H1 (cell line): ENCODE data around the gene UBAP2. TPM values are rescaled to one million over a fixed set of nuclear protein-coding genes. Genes with fewer than 3 reads are reported as not detected.

Experiments
- BCL11A ChIP-seq, 2 experiments: IDR thresholded peaks; one replicate each; pipeline ENCODE4 v1.6.1; 2011; ENCODE audit warnings: low read depth in 2 of 2, low read length in 2 of 2, mild to moderate bottlenecking in 2 of 2
- CREB1 ChIP-seq: IDR thresholded peaks from 2 replicates; pipeline ENCODE4 v1.6.1; 2012; ENCODE audit warnings: inconsistent platforms
- CTBP2 ChIP-seq: IDR thresholded peaks from 2 replicates; pipeline ENCODE4 v1.7.0; 2011; ENCODE audit warnings: borderline replicate concordance, mild to moderate bottlenecking, moderate library complexity, mixed read lengths, low read length; ENCODE audit not compliant: insufficient read depth, insufficient read length
- EP300 ChIP-seq, 2 experiments: IDR thresholded peaks; 1 replicate in 1 of 2; 2 replicates in 1 of 2; pipeline ENCODE4 v1.6.1; 2011 to 2012; ENCODE audit warnings: low read depth in 2 of 2, low read length in 2 of 2, mild to moderate bottlenecking in 2 of 2, borderline replicate concordance in 1 of 2, inconsistent platforms in 1 of 2, moderate library complexity in 1 of 2
- GABPA ChIP-seq: IDR thresholded peaks from 2 replicates; pipeline ENCODE4 v1.6.1; 2011; ENCODE audit warnings: mild to moderate bottlenecking, low read length, moderate library complexity, borderline replicate concordance; ENCODE audit not compliant: insufficient read depth
- NRF1 ChIP-seq: IDR thresholded peaks from 2 replicates; pipeline ENCODE4 v1.6.1; 2011; ENCODE audit warnings: mild to moderate bottlenecking, low read depth, low read length, improper control_type of control experiment
- SIX5 ChIP-seq: IDR thresholded peaks from 2 replicates; pipeline ENCODE4 v1.6.1; 2011; ENCODE audit warnings: mild to moderate bottlenecking, low read depth, low read length
- ZNF274 ChIP-seq: IDR thresholded peaks from 2 replicates; pipeline ENCODE4 v1.7.0; 2012; ENCODE audit warnings: low read length, borderline replicate concordance; ENCODE audit errors: extremely low read depth
- polyA plus RNA-seq, 7 experiments: library from polyadenylated mRNA; depleted of rRNA in 3 of 7; stranded (reverse) in 5 of 7; unstranded in 2 of 7; fragments of >200 nt in 5 of 7; fragments of 200-250 nt in 2 of 7; gene quantifications; 1 replicate in 5 of 7; 2 replicates in 1 of 7; 4 replicates in 1 of 7; pipeline versions ENCODE4 v1.2.1 to v1.2.3, GENCODE V29; 2011 to 2013; ENCODE audit warnings: missing spikeins in 2 of 7, mixed read lengths in 2 of 7
- total RNA-seq: library from RNA; stranded (reverse); fragmentation: NEBNext Ultra II Directional; extraction: Animal tissue kit (Norgen Biotek cat#: 25700); gene quantifications from 2 replicates; pipeline ENCODE4 v1.2.1, GENCODE V29; 2021

UBAP2 gene
- total and polyA plus RNA-seq, 2 of the 8 experiments (the other 6 are each of a cell fraction or from before 2014, with no cell fraction given), result 75.0 to 81.4 TPM

DNA sequence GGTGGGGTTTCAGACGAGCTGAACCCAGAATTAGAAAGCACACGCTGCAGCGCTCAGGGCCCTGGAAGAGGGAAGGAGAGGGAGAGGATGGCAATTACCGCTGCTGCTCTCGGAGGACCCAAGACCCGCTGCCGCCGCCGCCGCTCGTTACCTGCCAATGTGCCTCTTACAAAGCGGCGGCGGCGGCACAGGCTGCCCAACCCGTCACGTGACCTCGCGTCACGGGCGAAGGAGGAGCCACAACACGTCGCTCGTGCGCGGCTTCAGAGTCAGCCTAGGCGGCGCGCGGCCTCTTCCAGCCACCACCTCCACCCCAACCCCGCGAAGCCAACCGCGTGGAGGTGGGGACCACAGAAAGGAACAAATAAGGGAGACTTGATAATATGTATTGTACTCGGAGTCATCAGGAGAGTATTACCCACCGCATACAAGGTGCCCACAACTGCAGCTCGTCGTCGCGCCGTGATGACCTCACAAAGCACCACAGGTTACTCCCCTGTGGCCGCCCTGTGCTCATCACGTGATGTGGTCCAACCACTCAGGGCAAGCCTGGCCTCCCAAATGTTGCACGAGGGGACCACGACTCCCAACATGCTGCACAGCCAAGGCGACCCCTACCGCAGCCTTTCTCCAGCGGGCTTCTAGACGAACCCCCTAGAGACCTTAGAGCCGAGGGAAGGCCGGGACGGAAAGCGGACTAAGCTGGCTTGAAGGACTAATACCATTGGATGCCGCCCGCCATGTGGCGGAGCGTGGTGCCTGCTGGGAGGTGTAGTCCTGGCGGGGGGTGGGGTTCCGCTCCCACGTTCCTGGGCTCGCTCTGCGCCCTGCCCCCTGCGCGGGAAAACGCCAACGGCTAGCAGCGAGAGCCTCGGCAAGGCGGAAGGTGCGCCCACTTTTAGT is at the start of gene UBAP2 (continued):
- peak; percentile 31 for TF ChIP-seq CTBP2
- peak; percentile 21; the same call in 1 of the 2 replicates for TF ChIP-seq NRF1
- TF ChIP-seq CREB1, result peak; percentile 98
- no peak for TF ChIP-seq ZNF274
- TF ChIP-seq BCL11A (IDR thresholded peaks at IDR 0.05; ENCODE audit: low read depth in 2 of 2, low read length in 2 of 2), result no peak
- TF ChIP-seq GABPA, result no peak
- peak; percentile 63 for TF ChIP-seq SIX5
- TF ChIP-seq EP300 (IDR thresholded peaks at IDR 0.05; ENCODE audit: borderline replicate concordance in 1 of 2, low read depth in 2 of 2, low read length in 2 of 2), result 0 out of 3 replicates have a peak, but pooled peaks of 1 of the 2 experiments have one; percentile 16
